HG02973 (cell line): Measurements from ENCODE around the gene SUOX.
"Not testable (repeated sequence)": the region's sequence is repeated elsewhere in the genome, so short reads cannot be mapped to it uniquely, and the experiment has no call there.

Source experiments
- ATAC-seq: cut with Tn5 transposase; IDR thresholded peaks from one replicate; pipeline ENCODE4 v1.9.1; 2021; ENCODE audit warnings: moderate library complexity; ENCODE audit not compliant: unreplicated experiment

The SUOX gene

GRCh38 chr12:55996715-55997534 lies at the start of gene SUOX:
SUOX (plus strand) TSS chr12:55997276; CDS start chr12:56002222, 4,946 bp downstream.
- peak; percentile 98 for ATAC-seq

- ATAC-seq: no peak
These were observed 41.7 kb upstream of the SUOX start for GRCh38 chr12:55955344-55955743.

GRCh38 chr12:55955800-55956508 lies 41.1 kb upstream of the SUOX start:
- ATAC-seq: no peak

GRCh38 chr12:55957106-55957859 lies 39.8 kb upstream of the SUOX start:
- ATAC-seq: no peak

- no peak for ATAC-seq
These were observed 33.3 kb upstream of the SUOX start for GRCh38 chr12:55963760-55964159.

- ATAC-seq: no peak
These were observed 31.8 kb upstream of the SUOX start for GRCh38 chr12:55965240-55965639.

GRCh38 chr12:55965941-55966407 lies 31.1 kb upstream of the SUOX start, which contains the start of gene PMEL:
PMEL (minus strand) TSS chr12:55966042; CDS start chr12:55966011, 31 bp downstream.
- ATAC-seq: no peak

GRCh38 chr12:55966408-55967281 lies 30.4 kb upstream of the SUOX start, which contains the start of gene CDK2:
CDK2 (plus strand) TSS chr12:55966830; CDS start chr12:55967009, 179 bp downstream.
- ATAC-seq: peak; percentile 92

- ATAC-seq: no peak
These were observed 27.7 kb upstream of the SUOX start for GRCh38 chr12:55969356-55969755.

- no peak for ATAC-seq
These were observed 26.3 kb upstream of the SUOX start for GRCh38 chr12:55970775-55971174.

- no peak for ATAC-seq
These were observed 25.0 kb upstream of the SUOX start for GRCh38 chr12:55972042-55972441.

- ATAC-seq: no peak
These were observed 24.6 kb upstream of the SUOX start for GRCh38 chr12:55972456-55972855.

- ATAC-seq: no peak
These were observed 24.0 kb upstream of the SUOX start for GRCh38 chr12:55972911-55973598.

GRCh38 chr12:55973599-55974307 lies 23.3 kb upstream of the SUOX start, which contains the start of gene RAB5B:
RAB5B (plus strand) TSS chr12:55974078; CDS start chr12:55986961, 12,883 bp downstream.
- ATAC-seq: peak; percentile 92

GRCh38 chr12:55974308-55974730 lies 22.8 kb upstream of the SUOX start:
- peak; percentile 15 for ATAC-seq

- ATAC-seq: no peak
These were observed 18.7 kb upstream of the SUOX start for GRCh38 chr12:55978393-55978792.

- ATAC-seq: no peak
These were observed 18.0 kb upstream of the SUOX start for GRCh38 chr12:55979069-55979468.

- not testable (repeated sequence) for ATAC-seq
These were observed 15.2 kb upstream of the SUOX start for GRCh38 chr12:55981882-55982281.
